ENCODE measurements around the gene SLC22A23. TPM values are rescaled to one million over a fixed set of nuclear protein-coding genes. Genes with fewer than 3 reads are reported as not detected.

Gene SLC22A23
- total RNA-seq, 4 donors from 2014 or later = 9.0 to 25.1 (median 13.9) TPM

DNA sequence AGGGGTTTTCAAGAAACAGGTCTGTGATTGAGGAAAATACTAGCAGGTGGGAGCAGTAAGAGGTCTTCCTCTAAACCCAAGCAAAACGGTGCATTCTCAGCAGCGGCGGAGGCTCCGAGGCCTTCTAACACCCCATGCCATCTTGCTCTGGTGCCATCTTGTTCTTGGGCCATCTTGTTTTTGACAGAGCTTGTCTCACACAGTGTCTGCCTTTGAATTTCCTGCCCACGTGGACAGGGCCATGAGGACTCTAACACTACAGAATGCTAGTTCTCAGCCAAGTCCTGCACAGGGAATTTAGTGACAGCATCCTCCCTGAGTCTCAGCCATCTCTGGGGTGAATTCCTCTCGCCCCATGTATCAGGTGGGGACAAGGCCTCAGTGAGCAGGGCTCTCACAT is 121.7 kb downstream of the SLC22A23 start:
- TF ChIP-seq CTCF (IDR thresholded peaks at IDR 0.05; ENCODE audit: low read depth) = no peak

- no peak for TF ChIP-seq CTCF (IDR thresholded peaks at IDR 0.05; ENCODE audit: low read depth)
Observed at GRCh38 chr6:3334555-3334954, 122.3 kb downstream of the SLC22A23 start.

DNA sequence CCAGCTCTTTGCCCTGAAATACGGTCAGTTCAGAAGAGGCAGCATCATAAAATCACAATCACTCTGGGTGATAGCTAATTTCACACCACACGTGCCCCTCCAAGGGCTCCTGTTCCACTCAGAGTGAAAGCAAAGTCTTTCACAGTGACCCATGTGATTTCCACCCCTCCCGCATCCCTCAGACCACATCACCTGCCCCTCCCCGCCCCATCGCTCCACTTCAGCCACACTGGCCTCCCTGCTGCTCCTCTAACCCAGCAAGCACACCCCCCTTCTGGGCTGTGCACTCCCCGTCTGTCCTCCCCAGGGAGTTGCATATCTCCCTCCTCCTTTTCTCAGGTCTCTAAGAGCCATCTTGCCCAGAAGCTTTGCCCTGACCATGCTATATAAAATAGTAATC is 123.6 kb downstream of the SLC22A23 start:
- no peak for TF ChIP-seq CTCF (IDR thresholded peaks at IDR 0.05; ENCODE audit: low read depth)

GRCh38 chr6:3331971-3332370 is 124.9 kb downstream of the SLC22A23 start:
- TF ChIP-seq CTCF (IDR thresholded peaks at IDR 0.05; ENCODE audit: low read depth) = no peak

DNA sequence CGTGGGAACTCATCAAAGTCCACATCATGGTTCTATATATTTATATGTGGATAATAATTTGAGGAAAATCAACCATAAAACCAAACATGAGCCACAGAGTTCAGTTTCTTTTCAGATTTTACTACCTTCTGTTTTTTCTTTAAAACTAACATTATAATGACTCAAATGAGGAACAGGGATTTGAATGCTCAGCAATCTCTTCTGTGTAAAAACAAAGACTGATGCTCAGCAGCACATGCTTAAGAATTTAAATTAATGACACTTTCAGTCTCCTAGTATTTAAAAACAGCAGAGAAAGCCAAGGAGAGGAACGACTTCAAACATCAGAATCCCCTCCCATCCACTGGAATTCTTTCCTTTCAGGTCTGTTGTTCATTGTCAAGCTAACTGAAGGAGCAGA is 125.4 kb downstream of the SLC22A23 start:
- TF ChIP-seq CTCF (IDR thresholded peaks at IDR 0.05; ENCODE audit: low read depth) = no peak

DNA sequence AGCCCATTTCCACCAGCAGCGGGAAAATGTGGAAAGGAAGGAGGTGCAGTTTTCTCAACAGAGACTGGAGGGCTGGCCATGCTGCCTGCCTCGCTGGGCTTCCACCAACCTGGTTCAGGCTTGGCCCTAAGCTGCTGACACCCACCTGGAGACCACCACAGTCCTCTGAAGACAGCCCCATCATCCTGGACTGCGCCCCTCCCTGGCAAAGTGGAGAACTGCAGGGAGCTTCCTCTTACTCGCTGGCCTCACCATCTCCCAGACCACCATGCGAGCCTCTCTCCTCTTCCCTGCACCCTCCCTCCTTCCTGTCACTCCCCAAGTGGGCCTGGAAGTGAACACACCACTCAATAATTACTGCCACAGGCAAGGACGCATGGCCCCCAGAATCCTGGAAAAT is 126.7 kb downstream of the SLC22A23 start:
- no peak for TF ChIP-seq CTCF (IDR thresholded peaks at IDR 0.05; ENCODE audit: low read depth)

DNA sequence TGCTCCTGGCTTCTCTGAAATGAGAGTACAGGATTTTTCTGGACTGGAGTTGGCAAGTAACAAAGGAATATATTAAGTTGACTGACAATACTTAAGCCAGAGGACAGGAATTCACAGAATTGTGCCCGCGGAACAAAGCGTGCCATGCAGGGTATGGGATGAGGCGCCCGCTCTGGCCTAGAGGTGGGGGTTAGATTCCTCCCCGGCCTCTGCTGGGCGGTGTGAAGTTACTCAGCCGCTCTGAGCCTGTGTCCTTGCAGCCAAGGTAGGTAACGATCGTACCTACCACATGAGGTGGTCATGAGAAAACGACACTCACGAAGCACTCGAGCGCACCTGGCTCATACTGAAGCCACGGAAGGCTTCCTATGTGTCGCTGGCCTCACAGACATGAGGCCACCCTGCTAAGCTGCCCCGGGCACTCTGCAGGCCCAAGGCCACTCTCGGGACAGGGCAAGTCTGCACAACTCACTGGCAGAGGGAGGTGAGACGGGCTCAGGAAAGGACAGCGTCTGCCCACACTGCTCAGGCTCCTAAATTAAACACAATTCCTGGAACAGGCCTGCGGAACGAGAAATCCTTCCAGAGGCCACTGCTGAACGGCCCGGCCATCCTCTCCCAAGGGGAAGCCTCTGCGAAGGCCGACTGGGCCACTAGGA is 127.3 kb downstream of the SLC22A23 start:
- TF ChIP-seq CTCF (IDR thresholded peaks at IDR 0.05; ENCODE audit: low read depth) = no peak
